Activated CD8-positive, alpha-beta T cell treated with anti-CD3 and anti-CD28 coated beads, Interleukin-2, amount 10 ng/mL, durations not matched to agents 7 days and 5 days (primary cell): ENCODE data around the gene PTPN14. TPM values are rescaled to one million over a fixed set of nuclear protein-coding genes. Genes with fewer than 3 reads are reported as not detected.

ENCODE experiments used
- ATAC-seq: fragments of 150-1000 bp; cut with Tn5 transposase; one replicate; pipeline ENCODE4 v1.10.0; 2021; ENCODE audit warnings: moderate library complexity
- CTCF ChIA-PET: fragments of 350-600 bp; sonication (Branson Sonifier 250); formaldehyde crosslinking; loops from one replicate; lab custom pipeline; 2021; ENCODE audit warnings: antibody characterized with exemption; lab: Charles Lee
- POLR2A ChIA-PET: fragments of 350-600 bp; sonication (Branson Sonifier 250); formaldehyde crosslinking; loops from one replicate; lab custom pipeline; 2021; ENCODE audit warnings: antibody characterized with exemption; lab: Charles Lee
- DNase-seq: peaks from one replicate; pipeline ENCODE4 v3.0.0-alpha.2; 2020
- H3K27ac Mint-ChIP-seq: one replicate; pipeline ENCODE4 v1.8.0; 2021; ENCODE audit warnings: mild to moderate bottlenecking, mixed read lengths
- H3K27me3 Mint-ChIP-seq: one replicate; pipeline ENCODE4 v1.8.0; 2021; ENCODE audit warnings: low read depth, mixed read lengths
- H3K36me3 Mint-ChIP-seq: one replicate; pipeline ENCODE4 v1.8.0; 2021; ENCODE audit warnings: low read depth, mixed read lengths
- H3K4me1 Mint-ChIP-seq: one replicate; pipeline ENCODE4 v1.8.0; 2021; ENCODE audit warnings: low read depth, mixed read lengths
- H3K4me3 Mint-ChIP-seq: one replicate; pipeline ENCODE4 v1.8.0; 2021; ENCODE audit warnings: mild to moderate bottlenecking, mixed read lengths
- H3K9me3 Mint-ChIP-seq: one replicate; pipeline ENCODE4 v1.8.0; 2022; ENCODE audit warnings: mixed read lengths; ENCODE audit not compliant: insufficient read depth
- total RNA-seq, 2 experiments: library from RNA; stranded (reverse); gene quantifications; one replicate each; pipeline ENCODE4 v1.2.3, GENCODE V29; 2021

PTPN14 gene
- total RNA-seq, 2 experiments from 2014 or later, result 0.13 to 0.21 TPM

DNA sequence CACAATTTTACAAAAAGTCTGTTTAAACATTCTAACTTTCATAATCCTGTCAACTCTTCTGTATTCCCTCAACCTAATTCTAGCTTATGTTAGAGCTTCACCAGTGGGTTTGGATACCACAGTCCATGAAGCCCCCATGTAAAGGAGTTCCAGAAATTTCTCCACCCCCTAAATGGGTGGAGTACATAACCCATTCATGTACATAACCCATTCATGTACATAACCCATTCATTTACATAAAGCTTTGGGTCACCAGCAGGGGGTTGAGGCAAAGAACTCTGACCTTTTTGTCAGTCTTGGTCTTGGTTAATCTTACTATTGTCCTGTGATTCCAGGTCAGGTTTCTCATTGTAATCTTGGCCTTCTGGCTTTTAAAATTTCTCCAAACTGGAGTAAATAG lies 208.9 kb downstream of the PTPN14 start:
- H3K36me3 Mint-ChIP-seq, result peaks cover 22% of the 10 kb centered on the region

DNA sequence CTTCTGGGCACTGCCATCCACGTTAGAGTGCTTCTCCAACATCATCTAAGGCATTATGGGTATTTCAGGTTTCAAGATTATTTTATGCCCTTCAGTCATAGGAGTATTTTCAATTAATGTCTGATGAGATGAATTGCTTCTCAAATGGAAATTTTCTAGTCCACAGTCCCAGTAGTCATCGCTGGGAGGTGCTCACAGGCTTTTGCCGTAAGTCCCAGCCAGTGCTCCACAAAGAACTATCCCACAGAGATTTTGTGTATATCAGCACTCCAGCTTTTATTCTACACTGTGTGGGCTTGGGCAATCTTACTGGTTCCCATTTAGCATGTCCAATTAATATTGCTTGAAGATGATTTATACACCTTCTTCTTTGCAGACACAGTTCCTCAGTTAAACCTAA lies 209.5 kb downstream of the PTPN14 start:
- H3K27ac Mint-ChIP-seq, result no peak overlapping the region
- no peak overlapping the region for H3K4me3 Mint-ChIP-seq
- no peaks in the 10 kb centered on the region for H3K27me3 Mint-ChIP-seq
- peaks cover 24% of the 10 kb centered on the region for H3K36me3 Mint-ChIP-seq
- ATAC-seq, result no peak
- no peak for DNase-seq
- peaks cover 2% of the 10 kb centered on the region for H3K4me1 Mint-ChIP-seq
- no peaks in the 10 kb centered on the region for H3K9me3 Mint-ChIP-seq
- POLR2A ChIA-PET, result no interaction called here
- CTCF ChIA-PET, result interaction anchor here (1.6 to 1.8 kb wide), 2 partner anchors 10 to 80 kb away, joined by 4 to 17 read pairs; no protein-coding TSS in a partner anchor

More for the DNA sequence above, 208.9 kb downstream of the PTPN14 start:
- no peak overlapping the region for H3K27ac Mint-ChIP-seq
- H3K4me3 Mint-ChIP-seq, result no peak overlapping the region
- CTCF ChIA-PET, result interaction anchor here (1.0 kb wide), 1 partner anchor 10 kb away, joined by 8 read pairs; no protein-coding TSS in a partner anchor
- DNase-seq (no peak), ATAC-seq (no peak)
- H3K9me3 Mint-ChIP-seq, result no peaks in the 10 kb centered on the region
- POLR2A ChIA-PET, result no interaction called here
- no peaks in the 10 kb centered on the region for H3K4me1 Mint-ChIP-seq
- H3K27me3 Mint-ChIP-seq, result no peaks in the 10 kb centered on the region

DNA sequence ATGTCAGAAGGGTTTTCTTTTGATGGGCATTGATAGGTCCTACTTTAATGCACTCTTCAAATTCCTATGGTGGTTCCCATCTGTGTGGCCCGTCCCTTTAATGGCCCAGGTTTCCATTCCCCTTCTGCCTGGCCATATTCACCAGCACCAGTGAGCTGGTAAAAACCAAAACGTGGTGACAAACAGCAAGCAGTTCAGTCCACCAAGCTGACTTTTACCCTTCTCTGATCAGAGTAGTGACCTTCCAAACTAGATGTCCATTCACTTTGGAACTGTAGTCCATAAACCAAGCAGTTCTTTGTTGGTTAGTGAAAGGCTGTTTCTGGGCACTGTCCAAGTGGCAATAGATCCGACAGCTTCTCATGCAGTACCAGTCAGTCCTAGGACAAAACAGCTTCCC lies 209.9 kb downstream of the PTPN14 start:
- Mint-ChIP-seq H3K4me3 (no peak overlapping the region), H3K27me3 (no peaks in the 10 kb centered on the region), H3K27ac (no peak overlapping the region), H3K36me3 (peaks cover 25% of the 10 kb centered on the region), H3K4me1 (peaks cover 6% of the 10 kb centered on the region), H3K9me3 (no peaks in the 10 kb centered on the region)
- ChIA-PET POLR2A (no interaction called here), CTCF (interaction anchor here (0.9 to 1.8 kb wide), 3 partner anchors 8 to 80 kb away, joined by 3 to 17 read pairs (median 4); no protein-coding TSS in a partner anchor)
- DNase-seq (no peak), ATAC-seq (no peak)

DNA sequence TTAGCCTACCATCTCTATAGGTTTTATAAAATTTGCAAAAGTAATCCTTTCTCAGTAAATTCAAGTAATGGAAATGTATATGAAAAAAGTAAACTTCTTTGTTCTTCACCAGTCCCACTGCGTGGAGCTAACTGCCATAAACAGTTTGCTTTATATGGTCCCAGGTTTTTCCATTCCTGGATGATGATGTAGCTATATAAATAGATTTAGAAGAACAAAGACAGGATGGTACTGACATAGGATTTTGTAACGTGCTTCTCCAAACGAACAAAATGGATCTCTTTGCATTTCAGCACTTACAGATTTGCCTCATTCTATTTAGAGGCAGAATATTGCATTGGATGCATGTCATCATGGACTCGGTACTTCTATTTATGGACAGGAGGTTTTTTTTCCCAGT lies 213.2 kb downstream of the PTPN14 start:
- ChIA-PET CTCF (interaction anchor here (1.2 to 3.4 kb wide), 2 partner anchors 9 to 78 kb away, joined by 3 to 18 read pairs; no protein-coding TSS in a partner anchor), POLR2A (interaction anchor here (0.7 kb wide), 1 partner anchor 568 kb away, joined by 3 read pairs; no protein-coding TSS in a partner anchor)
- Mint-ChIP-seq H3K9me3 (no peaks in the 10 kb centered on the region), H3K36me3 (peaks cover 11% of the 10 kb centered on the region), H3K4me3 (no peak overlapping the region), H3K27me3 (no peaks in the 10 kb centered on the region), H3K4me1 (peaks cover 7% of the 10 kb centered on the region), H3K27ac (no peak overlapping the region)
- ATAC-seq, result no peak
- no peak for DNase-seq

DNA sequence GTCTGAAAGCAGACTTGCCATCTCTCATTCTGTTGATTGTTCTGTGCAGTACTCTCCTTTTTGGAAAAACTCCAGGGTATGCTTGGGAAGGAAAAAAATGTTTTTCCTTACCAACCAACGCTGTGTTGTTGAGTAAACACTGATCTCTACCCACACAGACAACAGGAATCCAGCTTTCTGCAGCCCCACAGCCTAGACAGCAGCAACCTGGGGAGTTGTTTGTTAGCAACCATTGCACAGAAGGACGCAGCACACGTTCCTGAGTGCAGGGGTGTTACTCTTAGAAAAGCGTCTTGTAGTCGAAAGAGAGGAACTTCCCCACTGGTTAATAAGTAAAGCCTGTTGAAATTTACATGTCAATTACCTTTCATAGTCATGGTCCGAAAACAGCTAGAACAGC lies 213.9 kb downstream of the PTPN14 start:
- ATAC-seq, result no peak
- Mint-ChIP-seq H3K4me3 (no peak overlapping the region), H3K27me3 (no peaks in the 10 kb centered on the region), H3K27ac (no peak overlapping the region), H3K36me3 (peaks cover 9% of the 10 kb centered on the region), H3K4me1 (peaks cover 7% of the 10 kb centered on the region), H3K9me3 (no peaks in the 10 kb centered on the region)
- CTCF ChIA-PET, result interaction anchor here (2.6 to 3.4 kb wide), 2 partner anchors 9 to 76 kb away, joined by 14 to 18 read pairs; no protein-coding TSS in a partner anchor
- no peak for DNase-seq
- POLR2A ChIA-PET, result no interaction called here

DNA sequence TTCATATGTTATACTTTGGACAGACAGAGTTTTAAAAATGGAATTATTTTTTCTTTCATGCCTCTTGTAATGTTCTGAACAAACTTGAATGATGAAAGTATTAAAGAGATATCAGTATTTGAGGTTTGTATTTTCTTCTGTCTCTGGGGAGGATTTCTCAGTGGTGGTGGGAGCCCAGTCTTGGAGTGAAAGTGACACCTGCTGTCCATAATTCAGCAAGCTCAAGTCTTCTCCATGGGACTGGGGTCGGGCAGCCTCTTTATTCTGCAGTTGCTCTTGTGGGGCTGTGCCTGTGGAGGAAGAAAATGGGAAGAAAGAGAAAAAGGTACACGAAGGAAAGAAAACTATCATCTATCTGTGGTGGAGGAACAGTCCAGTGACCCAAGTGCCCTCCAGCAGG lies 214.4 kb downstream of the PTPN14 start:
- CTCF ChIA-PET, result interaction anchor here (2.1 to 3.4 kb wide), 3 partner anchors 8 to 290 kb away, joined by 6 to 18 read pairs (median 14); no protein-coding TSS in a partner anchor
- POLR2A ChIA-PET, result no interaction called here
- DNase-seq (no peak), ATAC-seq (no peak)
- Mint-ChIP-seq H3K27me3 (no peaks in the 10 kb centered on the region), H3K27ac (no peak overlapping the region), H3K9me3 (no peaks in the 10 kb centered on the region), H3K4me1 (peaks cover 7% of the 10 kb centered on the region), H3K4me3 (no peak overlapping the region), H3K36me3 (peaks cover 9% of the 10 kb centered on the region)

DNA sequence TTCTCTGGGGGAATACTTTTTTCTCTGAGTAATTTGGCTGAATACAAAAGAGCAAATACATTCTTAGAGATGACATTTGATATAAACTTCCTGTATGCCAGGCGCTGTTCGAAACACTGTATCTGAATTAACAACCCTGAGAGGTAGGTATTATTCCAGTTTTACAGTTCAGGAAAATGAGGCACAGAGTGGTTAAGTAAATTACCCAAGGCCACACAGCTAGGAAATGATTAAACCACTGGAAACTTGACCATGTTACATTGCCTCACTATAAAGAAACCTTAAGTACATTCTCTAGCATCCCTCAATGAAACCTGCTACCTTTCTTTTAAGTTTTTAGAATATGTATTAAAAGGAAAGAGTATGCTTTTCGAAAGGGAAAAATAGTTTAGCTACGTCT lies 215.8 kb downstream of the PTPN14 start:
- Mint-ChIP-seq H3K4me3 (no peak overlapping the region), H3K4me1 (peaks cover 7% of the 10 kb centered on the region), H3K27ac (no peak overlapping the region), H3K27me3 (no peaks in the 10 kb centered on the region), H3K9me3 (no peaks in the 10 kb centered on the region), H3K36me3 (peaks cover 12% of the 10 kb centered on the region)
- ATAC-seq, result no peak
- ChIA-PET CTCF (interaction anchor here (2.1 to 2.6 kb wide), 2 partner anchors 74 to 292 kb away, joined by 6 to 14 read pairs; no protein-coding TSS in a partner anchor), POLR2A (no interaction called here)
- no peak for DNase-seq

DNA sequence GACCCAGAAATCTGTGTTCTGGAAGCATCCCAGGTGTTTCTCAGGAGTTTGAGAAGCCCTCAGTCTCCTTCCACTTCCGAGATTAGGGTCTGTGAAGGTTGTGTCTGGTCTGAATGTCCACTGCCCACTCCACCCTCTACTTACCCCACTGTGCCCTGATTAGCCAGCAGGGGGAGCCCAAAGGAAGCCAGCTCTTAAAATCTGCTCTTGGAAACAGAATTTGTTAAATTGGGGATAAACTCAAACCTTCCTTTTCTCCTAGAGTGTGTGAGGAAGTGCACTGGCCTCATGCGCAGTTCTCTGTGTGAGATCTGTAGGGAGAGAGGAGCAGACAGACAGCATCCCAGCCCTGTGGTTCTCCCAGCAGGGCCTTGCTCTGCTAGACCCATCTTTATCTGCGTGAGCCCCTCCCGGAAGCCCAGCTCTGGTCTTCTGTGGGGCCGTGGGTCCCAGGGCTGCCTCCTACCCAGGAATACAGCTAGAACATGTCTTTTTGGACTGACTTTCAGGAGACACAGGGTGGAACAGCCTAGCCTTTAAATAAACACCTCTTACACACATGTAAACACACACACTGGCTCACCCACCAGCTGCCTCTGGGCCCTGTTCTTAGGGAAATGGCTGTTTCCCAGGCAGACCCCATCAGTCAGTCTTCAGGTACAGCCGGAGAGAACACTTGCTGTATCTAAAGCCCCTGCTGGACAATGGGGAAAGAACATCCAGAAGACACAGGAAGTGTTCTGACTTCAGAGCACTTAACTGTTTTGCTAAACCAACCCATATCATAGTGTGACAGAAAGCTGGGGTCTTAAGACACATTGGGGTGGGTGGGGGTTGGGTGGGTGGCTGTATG lies 218.2 kb downstream of the PTPN14 start:
- ChIA-PET POLR2A (interaction anchor here (0.7 kb wide), 1 partner anchor 62 kb away, joined by 3 read pairs; no protein-coding TSS in a partner anchor), CTCF (interaction anchor here (0.7 to 11.6 kb wide), 67 partner anchors 8 to 1194 kb away, joined by 3 to 486 read pairs (median 8); partner anchors contain the start of genes CENPF and SMYD2)
- Mint-ChIP-seq H3K27ac (no peak overlapping the region), H3K36me3 (peaks cover 14% of the 10 kb centered on the region), H3K4me1 (peaks cover 7% of the 10 kb centered on the region), H3K9me3 (no peaks in the 10 kb centered on the region), H3K27me3 (no peaks in the 10 kb centered on the region), H3K4me3 (no peak overlapping the region)
- no peak for ATAC-seq
- peak; percentile 60 for DNase-seq

DNA sequence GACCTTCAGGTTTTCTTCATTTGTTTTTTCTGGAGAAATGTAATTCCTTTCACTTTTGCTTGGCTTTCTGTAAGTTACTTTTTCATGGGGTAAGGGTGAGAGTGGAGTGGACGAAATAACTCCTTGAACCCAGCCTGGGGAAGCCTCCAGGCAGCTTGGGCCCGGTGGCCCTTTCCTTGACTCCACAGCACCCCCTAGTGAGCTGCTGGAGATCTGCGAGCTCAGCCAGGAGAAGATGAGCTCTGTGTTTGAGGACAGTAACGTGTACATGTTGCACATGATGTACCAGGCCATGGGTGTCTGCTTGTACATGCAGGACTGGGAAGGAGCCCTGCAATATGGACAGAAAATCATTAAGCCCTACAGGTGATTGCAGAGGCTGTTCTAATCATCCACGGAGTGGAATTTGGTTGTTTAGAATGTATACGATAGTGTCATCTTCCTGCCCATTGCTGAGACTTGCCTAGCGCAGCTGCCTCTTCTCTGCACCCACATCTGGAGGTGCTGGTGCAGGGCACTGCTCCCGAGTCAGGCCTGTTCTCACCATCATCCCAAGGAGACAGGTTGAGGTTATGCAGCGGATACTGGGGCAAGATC lies 219.5 kb downstream of the PTPN14 start:
- POLR2A ChIA-PET, result interaction anchor here (0.7 kb wide), 1 partner anchor 63 kb away, joined by 3 read pairs; no protein-coding TSS in a partner anchor
- H3K4me3 Mint-ChIP-seq, result no peak overlapping the region
- H3K9me3 Mint-ChIP-seq, result no peaks in the 10 kb centered on the region

DNA sequence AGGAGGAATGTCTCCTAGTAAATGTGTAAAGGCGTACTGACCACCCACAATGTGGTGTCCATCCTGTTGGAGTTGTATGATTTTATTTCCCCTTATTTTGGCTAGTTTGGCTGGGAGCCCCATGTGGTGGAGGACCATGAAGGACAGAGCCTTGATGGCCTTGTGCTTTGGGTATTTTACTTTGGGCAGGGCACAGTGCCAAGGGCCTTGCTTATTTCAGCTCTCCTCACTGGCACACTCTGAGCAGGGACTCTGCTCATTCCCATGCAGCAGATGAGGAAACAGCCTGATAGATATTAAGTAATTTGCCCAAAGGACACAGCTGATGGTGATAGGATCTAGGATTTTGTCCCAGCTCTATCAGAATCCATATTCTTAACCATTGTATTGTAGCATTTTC lies 220.2 kb downstream of the PTPN14 start:
- no peak overlapping the region for H3K4me3 Mint-ChIP-seq
- ATAC-seq (no peak), DNase-seq (no peak)
- ChIA-PET POLR2A (no interaction called here), CTCF (interaction anchor here (0.6 to 11.6 kb wide), 62 partner anchors 10 to 1195 kb away, joined by 3 to 486 read pairs (median 8); partner anchors contain the start of gene SMYD2)
- peaks cover 12% of the 10 kb centered on the region for H3K4me1 Mint-ChIP-seq
- no peaks in the 10 kb centered on the region for H3K27me3 Mint-ChIP-seq
- H3K27ac Mint-ChIP-seq, result no peak overlapping the region
- H3K36me3 Mint-ChIP-seq, result peaks cover 10% of the 10 kb centered on the region
- no peaks in the 10 kb centered on the region for H3K9me3 Mint-ChIP-seq

More for the DNA sequence above, 219.5 kb downstream of the PTPN14 start:
- peak; percentile 43 for ATAC-seq
- peak; percentile 67 for DNase-seq
- no peak overlapping the region for H3K27ac Mint-ChIP-seq
- CTCF ChIA-PET, result interaction anchor here (0.6 to 11.6 kb wide), 86 partner anchors 8 to 1196 kb away, joined by 3 to 486 read pairs (median 6); partner anchors contain the start of genes CENPF and SMYD2
- H3K27me3 Mint-ChIP-seq, result no peaks in the 10 kb centered on the region
- peaks cover 13% of the 10 kb centered on the region for H3K4me1 Mint-ChIP-seq
- peaks cover 12% of the 10 kb centered on the region for H3K36me3 Mint-ChIP-seq

DNA sequence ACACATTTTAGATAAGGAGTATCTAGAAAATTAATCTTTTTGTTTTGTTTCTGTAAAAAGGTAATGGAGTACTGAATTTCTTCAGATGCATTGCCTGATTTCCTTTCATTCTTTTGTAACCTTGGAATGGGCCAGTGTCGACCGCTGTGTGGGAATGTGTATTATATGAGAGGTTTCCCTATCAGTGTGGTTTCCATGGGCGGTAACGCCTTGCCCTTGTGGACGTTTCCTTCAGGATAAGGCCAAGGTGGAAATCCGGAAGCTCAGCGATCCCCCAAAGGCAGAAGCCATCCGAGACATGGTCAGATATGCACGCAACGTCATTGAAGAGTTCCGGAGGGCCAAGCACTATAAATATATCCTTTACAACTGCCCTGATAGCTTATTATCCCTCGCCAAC lies 220.7 kb downstream of the PTPN14 start:
- Mint-ChIP-seq H3K4me1 (peaks cover 12% of the 10 kb centered on the region), H3K9me3 (no peaks in the 10 kb centered on the region), H3K27me3 (no peaks in the 10 kb centered on the region), H3K36me3 (peaks cover 10% of the 10 kb centered on the region), H3K27ac (no peak overlapping the region), H3K4me3 (no peak overlapping the region)
- ATAC-seq, result no peak
- DNase-seq, result no peak
- ChIA-PET CTCF (interaction anchor here (0.8 to 11.6 kb wide), 27 partner anchors 10 to 296 kb away, joined by 3 to 486 read pairs (median 13); partner anchors contain the start of gene SMYD2), POLR2A (no interaction called here)
